Spleen (tissue), 7 donors: Measurements from ENCODE around the gene CFAP69.

Experiments
- CTCF ChIP-seq, 11 experiments: fragments of 200-600 bp in 7 of 11; fragments of 450-650 bp in 4 of 11; sonication (generic) in 4 of 11; IDR thresholded peaks in 8 of 11; conservative IDR thresholded peaks in 3 of 11; 1 replicate in 7 of 11; 2 replicates in 4 of 11; pipeline versions ENCODE4 v1.4.0 to v1.8.0; 2016 to 2021; ENCODE audit warnings: antibody characterized with exemption in 11 of 11, inconsistent platforms in 4 of 11, mild to moderate bottlenecking in 1 of 11
- POLR2A ChIP-seq, 3 donors: fragments of 450-650 bp; IDR thresholded peaks; one replicate each; pipeline ENCODE4 v1.5.1; 2017; ENCODE audit warnings: antibody characterized with exemption in 3 of 3, mild to moderate bottlenecking in 1 of 3
- donor health status: DM: no; HTN: no; CAD: no; lungs with moderate emphysema.
- donor health status: DM: no; HTN: no; CAD: no.
- donor health status: DM: no; HTN: no; CAD: no.

GRCh38 chr7:90229682-90230081 lies 15.3 kb upstream of the CFAP69 start:
- no peak for TF ChIP-seq CTCF (IDR thresholded peaks at IDR 0.05 in 8 of 11, conservative IDR thresholded peaks at IDR 0.05 in 3 of 11)
- no peak for TF ChIP-seq POLR2A (IDR thresholded peaks at IDR 0.05)
